Astrocyte of the spinal cord (primary cell): Measurements from ENCODE around the gene TP53BP1.
"Not testable (repeated sequence)": the region's sequence is repeated elsewhere in the genome, so short reads cannot be mapped to it uniquely, and the experiment has no call there.

Source experiments
- DNase-seq: peaks from one replicate; pipeline ENCODE4 v3.0.0; 2011; ENCODE audit warnings: low read depth, low spot score
- H3K4me3 ChIP-seq: 2 replicates; pipeline ENCODE4 v1.5.1; 2011; ENCODE audit warnings: low read depth, mild to moderate bottlenecking, low read length, moderate library complexity
- CTCF ChIP-seq: IDR thresholded peaks from 2 replicates; pipeline ENCODE4 v1.5.1; 2012; ENCODE audit warnings: low read depth, mild to moderate bottlenecking, low read length, inconsistent platforms
- in situ Hi-C: cut with HindIII; loops from 2 replicates; pipeline ENCODE4 v1.10.0; 2017; ENCODE audit warnings: low sequenced_read_pairs

TP53BP1 gene

DNA sequence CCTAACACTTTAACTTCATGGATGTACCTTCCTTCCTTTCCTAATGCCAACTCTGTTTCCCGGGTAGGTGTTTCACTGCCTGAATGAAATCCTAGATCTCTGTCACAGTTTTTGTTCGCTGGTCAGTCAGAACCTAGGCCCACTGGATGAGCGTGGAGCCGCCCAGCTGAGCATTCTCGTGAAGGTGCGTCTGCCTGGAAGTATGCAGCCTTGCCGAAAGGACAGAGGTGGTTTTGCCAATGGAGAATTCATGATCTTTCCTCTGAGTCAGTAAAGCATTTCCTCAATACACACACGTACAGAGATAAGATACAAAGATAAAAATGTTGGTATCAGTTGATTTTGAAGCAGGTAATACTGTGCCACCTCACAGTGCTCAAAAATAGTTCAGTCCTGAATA lies 89.3 kb downstream of the TP53BP1 start:
- no peak for TF ChIP-seq CTCF
- in situ Hi-C loops = no loop called here
- no peak for DNase-seq
- no peak overlapping the region for H3K4me3 ChIP-seq

- in situ Hi-C loops = no loop called here
- no peak for DNase-seq
- H3K4me3 ChIP-seq = no peak overlapping the region
- TF ChIP-seq CTCF = no peak
Measured at GRCh38 chr15:43402255-43402654, 90.7 kb downstream of the TP53BP1 start.

DNA sequence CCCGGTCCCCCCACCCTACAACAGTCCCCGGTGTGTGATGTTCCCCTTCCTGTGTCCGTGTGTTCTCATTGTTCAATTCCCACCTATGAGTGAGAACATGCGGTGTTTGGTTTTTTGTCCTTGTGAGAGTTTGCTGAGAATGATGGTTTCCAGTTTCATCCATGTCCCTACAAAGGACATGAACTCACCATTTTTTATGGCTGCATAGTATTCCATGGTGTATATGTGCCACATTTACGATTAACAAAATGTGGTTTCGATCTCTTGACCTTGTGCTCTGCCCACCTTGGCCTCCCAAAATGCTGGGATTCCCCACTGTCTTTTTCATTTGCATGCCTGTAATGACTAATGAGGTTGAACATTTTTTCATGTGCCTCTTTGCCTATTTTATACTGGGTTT lies 99.4 kb downstream of the TP53BP1 start:
- in situ Hi-C loops, H3K4me3 ChIP-seq, DNase-seq: not testable (repeated sequence)

- in situ Hi-C loops = no loop called here
- peak; percentile 12 for DNase-seq
- TF ChIP-seq CTCF = no peak
- H3K4me3 ChIP-seq = no peak overlapping the region
Measured at GRCh38 chr15:43390723-43391122, 102.2 kb downstream of the TP53BP1 start.

DNA sequence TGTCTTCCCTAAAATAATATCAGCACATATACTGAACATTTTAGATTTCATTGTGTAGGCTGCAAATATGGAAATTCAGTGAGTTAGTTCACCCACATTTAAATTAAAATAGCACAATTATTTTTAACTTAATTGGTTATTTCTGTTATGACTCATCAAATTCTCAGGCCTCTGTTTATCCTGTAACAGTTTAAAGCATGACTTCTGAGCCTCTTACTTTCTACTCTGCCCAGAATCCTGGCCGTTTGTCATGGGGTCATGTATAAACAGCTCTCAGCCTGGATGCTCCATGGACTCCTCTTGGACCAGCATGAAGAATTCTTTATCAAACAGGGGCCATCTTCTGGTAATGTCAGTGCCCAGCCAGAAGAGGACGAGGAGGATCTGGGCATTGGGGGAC lies 109.9 kb downstream of the TP53BP1 start:
- no peak overlapping the region for H3K4me3 ChIP-seq
- in situ Hi-C loops = no loop called here
- TF ChIP-seq CTCF = no peak
- DNase-seq = no peak

GRCh38 chr15:43382310-43382709 lies 110.6 kb downstream of the TP53BP1 start:
- no peak overlapping the region for H3K4me3 ChIP-seq
- TF ChIP-seq CTCF = no peak
- no peak for DNase-seq
- in situ Hi-C loops = no loop called here

DNA sequence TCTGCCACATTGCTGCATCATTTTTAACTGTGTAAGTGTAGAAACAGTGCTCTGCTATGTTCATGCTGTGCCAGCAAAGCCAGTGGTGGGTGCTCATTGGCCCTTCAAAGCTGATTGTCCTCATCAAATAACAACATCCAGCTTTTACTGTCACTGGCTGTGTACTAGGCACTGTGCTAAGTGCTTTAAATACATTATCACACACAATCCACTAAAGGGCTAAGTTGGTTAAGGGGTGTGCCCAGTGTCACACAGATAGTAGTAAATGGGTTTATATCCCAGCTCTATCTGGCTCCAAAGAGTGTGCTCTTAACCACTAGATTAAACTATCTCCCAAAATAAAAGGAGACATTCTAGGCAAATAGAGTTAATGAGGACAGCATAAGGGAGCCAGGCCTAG lies 114.4 kb downstream of the TP53BP1 start:
- no peak overlapping the region for H3K4me3 ChIP-seq
- TF ChIP-seq CTCF = no peak
- no peak for DNase-seq
- in situ Hi-C loops = no loop called here
